Testis (tissue), 2 donors: ENCODE measurements around the gene VPS72.

Experiments
- POLR2A ChIP-seq: fragments of 450-650 bp; IDR thresholded peaks from one replicate; pipeline ENCODE4 v1.6.1; 2017; ENCODE audit warnings: antibody characterized with exemption, mild to moderate bottlenecking, moderate library complexity
- TF ChIP-seq, protein P1 (sequence below), 3 experiments: fragments of 450-650 bp in 2 of 3; fragments of 200-600 bp in 1 of 3; sonication (generic) in 1 of 3; IDR thresholded peaks; one replicate each; pipeline ENCODE4 v1.5.1; 2016 to 2019; ENCODE audit warnings: antibody characterized with exemption in 3 of 3, mild to moderate bottlenecking in 2 of 3, moderate library complexity in 1 of 3

DNA sequence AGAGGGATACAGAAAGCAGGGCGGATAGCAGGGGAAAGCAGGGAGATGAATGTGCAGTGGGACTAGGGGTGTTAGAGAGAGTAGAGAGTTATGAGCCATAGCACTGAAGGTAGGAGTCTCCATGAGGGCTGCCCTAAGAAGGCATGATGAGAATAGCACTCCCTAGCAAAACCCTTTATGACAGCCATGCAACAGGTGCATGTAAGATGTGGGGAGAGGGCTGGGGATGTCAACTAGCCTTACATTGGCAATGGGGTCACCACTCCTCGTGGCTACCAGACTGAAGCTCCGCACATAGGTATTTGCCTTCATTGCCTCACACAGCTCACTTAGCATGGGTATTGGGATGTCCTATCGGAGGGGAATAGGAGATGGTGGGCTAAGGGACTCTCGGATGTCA is 18.8 kb downstream of the VPS72 start:
- TF ChIP-seq, protein P1, sequence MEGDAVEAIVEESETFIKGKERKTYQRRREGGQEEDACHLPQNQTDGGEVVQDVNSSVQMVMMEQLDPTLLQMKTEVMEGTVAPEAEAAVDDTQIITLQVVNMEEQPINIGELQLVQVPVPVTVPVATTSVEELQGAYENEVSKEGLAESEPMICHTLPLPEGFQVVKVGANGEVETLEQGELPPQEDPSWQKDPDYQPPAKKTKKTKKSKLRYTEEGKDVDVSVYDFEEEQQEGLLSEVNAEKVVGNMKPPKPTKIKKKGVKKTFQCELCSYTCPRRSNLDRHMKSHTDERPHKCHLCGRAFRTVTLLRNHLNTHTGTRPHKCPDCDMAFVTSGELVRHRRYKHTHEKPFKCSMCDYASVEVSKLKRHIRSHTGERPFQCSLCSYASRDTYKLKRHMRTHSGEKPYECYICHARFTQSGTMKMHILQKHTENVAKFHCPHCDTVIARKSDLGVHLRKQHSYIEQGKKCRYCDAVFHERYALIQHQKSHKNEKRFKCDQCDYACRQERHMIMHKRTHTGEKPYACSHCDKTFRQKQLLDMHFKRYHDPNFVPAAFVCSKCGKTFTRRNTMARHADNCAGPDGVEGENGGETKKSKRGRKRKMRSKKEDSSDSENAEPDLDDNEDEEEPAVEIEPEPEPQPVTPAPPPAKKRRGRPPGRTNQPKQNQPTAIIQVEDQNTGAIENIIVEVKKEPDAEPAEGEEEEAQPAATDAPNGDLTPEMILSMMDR (IDR thresholded peaks at IDR 0.05): no peak
- TF ChIP-seq POLR2A: no peak
